Fibroblast of villous mesenchyme (primary cell): ENCODE data around the gene FMN1. TPM values are rescaled to one million over a fixed set of nuclear protein-coding genes. Genes with fewer than 3 reads are reported as not detected.

Experiments
- DNase-seq: peaks from one replicate; pipeline ENCODE4 v3.0.0-alpha.2; 2010; ENCODE audit warnings: low read depth
- H3K4me3 ChIP-seq: 2 replicates; pipeline ENCODE4 v1.5.1; 2011; ENCODE audit warnings: low read depth, mild to moderate bottlenecking, low read length
- total RNA-seq: library from RNA; depleted of rRNA; stranded (reverse); fragments of >200 nt; gene quantifications from 2 replicates; pipeline ENCODE4 v1.2.3, GENCODE V29; 2012
- TF ChIP-seq, protein P1 (sequence below): IDR thresholded peaks from 2 replicates; pipeline ENCODE4 v1.5.1; 2012; ENCODE audit warnings: low read depth, mild to moderate bottlenecking, low read length; ENCODE audit not compliant: insufficient read depth

FMN1 gene
- total RNA-seq, 1 donor, result 8.6 TPM

DNA sequence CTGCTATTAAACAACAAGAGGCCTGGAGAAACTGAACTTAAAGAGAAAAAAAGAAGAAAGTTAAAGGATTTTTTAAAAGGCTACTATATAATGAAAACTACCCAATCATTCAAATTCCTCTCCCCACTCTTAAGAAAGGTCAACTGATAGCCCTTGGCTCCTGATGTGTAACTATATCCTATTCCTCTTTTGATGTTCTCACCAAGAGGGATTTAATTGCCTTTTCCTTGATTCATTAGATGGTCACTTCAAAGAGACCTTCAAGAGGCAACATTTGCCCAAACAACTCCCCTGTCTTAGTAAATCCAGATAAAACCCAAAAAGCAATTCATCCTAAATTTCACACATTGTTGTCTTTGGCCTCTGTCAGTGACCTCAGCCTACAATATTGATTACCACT lies 86.0 kb downstream of the FMN1 start:
- TF ChIP-seq, protein P1, sequence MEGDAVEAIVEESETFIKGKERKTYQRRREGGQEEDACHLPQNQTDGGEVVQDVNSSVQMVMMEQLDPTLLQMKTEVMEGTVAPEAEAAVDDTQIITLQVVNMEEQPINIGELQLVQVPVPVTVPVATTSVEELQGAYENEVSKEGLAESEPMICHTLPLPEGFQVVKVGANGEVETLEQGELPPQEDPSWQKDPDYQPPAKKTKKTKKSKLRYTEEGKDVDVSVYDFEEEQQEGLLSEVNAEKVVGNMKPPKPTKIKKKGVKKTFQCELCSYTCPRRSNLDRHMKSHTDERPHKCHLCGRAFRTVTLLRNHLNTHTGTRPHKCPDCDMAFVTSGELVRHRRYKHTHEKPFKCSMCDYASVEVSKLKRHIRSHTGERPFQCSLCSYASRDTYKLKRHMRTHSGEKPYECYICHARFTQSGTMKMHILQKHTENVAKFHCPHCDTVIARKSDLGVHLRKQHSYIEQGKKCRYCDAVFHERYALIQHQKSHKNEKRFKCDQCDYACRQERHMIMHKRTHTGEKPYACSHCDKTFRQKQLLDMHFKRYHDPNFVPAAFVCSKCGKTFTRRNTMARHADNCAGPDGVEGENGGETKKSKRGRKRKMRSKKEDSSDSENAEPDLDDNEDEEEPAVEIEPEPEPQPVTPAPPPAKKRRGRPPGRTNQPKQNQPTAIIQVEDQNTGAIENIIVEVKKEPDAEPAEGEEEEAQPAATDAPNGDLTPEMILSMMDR, result no peak
- no peak overlapping the region for H3K4me3 ChIP-seq
- no peak for DNase-seq

DNA sequence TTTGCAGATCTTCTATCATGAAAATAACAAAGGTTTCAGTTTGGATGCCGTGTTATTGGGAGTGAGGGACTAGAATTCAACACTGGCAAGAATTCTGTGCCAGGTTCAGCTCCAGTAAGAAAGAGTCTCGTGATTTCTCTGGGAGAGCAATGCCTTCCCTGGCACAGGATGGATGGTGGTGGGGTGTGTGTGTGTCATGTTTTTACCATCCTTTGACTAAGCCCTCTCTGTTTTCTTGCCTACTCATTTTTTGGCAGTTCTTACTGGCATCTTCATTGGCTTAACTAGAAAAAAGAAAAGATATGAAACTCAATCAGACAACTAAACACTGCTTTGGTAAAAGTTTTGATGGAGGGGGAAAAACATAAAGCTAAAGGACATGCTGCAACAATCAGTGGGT lies 86.6 kb downstream of the FMN1 start:
- no peak for DNase-seq
- no peak overlapping the region for H3K4me3 ChIP-seq
- TF ChIP-seq, protein P1, result no peak

DNA sequence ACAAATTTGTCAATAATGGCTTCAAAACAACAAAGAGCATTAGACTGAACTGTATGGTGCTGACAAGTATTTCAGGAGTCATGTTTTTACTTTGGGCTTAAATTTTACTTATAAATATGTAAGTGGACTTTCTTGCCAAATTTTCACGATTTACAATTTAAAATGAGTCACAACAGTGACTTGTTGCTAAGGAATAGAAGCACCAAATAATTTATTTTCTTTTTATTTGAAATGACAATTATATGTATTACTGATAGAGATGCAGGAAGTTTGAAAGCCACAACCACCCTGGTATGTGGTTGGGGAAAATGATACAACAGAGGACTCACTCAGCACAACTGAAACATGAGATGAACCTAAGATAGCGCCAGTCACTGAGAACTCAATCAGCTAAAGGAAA lies 90.3 kb downstream of the FMN1 start:
- TF ChIP-seq, protein P1, result no peak
- H3K4me3 ChIP-seq, result no peak overlapping the region
- peak; percentile 68 for DNase-seq

- TF ChIP-seq, protein P1, result no peak
- H3K4me3 ChIP-seq, result no peak overlapping the region
- no peak for DNase-seq
Observed at GRCh38 chr15:33101036-33101435, 93.5 kb downstream of the FMN1 start.

DNA sequence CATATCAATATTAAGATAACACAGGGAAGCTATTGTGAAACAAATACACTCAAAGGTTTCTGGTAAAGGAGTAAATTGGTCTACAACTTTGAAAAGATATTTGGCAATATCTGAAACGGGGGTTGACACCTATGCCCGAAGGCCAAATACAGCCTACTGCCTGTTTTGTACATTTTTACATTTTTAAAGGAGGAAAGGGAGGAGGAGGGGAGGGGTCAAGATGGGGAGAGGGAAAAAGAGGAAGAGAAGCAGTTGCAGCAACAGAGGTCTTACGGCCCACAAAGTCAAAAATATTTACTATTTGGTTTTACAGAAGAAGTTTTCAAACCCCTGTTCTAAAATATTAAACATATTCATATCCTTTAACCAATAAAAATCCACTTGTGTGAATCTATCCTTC lies 94.2 kb downstream of the FMN1 start:
- TF ChIP-seq, protein P1, result no peak
- no peak for DNase-seq
- H3K4me3 ChIP-seq, result no peak overlapping the region

GRCh38 chr15:33099739-33100138 lies 94.8 kb downstream of the FMN1 start:
- TF ChIP-seq, protein P1, result no peak
- no peak for DNase-seq
- no peak overlapping the region for H3K4me3 ChIP-seq

DNA sequence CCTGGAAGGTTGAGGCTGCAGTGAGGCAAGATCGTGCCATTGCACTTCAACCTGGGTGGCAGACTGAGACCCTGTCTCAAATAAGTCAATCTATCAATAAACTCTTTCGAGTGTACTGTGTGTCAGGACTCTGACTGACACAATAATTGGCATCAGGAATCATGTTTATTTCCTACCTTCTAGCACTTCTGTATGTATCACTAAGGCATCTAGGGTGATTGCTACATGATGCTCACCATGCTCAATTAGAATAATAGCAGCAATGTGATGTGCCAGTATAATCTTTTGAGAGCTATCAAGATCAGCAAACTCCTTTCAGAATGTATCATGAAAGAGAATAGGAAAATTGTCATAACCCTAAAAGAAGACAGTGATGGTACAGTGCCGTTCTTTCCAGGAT lies 95.3 kb downstream of the FMN1 start:
- TF ChIP-seq, protein P1, result no peak
- no peak overlapping the region for H3K4me3 ChIP-seq
- no peak for DNase-seq
